CD4-positive, alpha-beta T cell (primary cell): Measurements from ENCODE around the gene ADCY2. TPM values are rescaled to one million over a fixed set of nuclear protein-coding genes. Genes with fewer than 3 reads are reported as not detected.

Experiments
- ATAC-seq: fragments of 200-7000 bp; cut with Tn5 transposase; one replicate; pipeline ENCODE4 v1.10.0; 2022; ENCODE audit warnings: mild to moderate bottlenecking; ENCODE audit not compliant: poor library complexity
- CTCF ChIA-PET: fragments of 350-600 bp; sonication (Branson Sonifier 250); formaldehyde crosslinking; loops from one replicate; lab custom pipeline; 2021; ENCODE audit warnings: antibody characterized with exemption, inconsistent platforms; lab: Charles Lee
- POLR2A ChIA-PET: fragments of 350-600 bp; sonication (Branson Sonifier 250); formaldehyde crosslinking; loops from one replicate; lab custom pipeline; 2021; ENCODE audit warnings: antibody characterized with exemption, inconsistent platforms; lab: Charles Lee
- DNase-seq, 14 experiments: peaks; one replicate each; pipeline ENCODE4 v3.0.0-alpha.2; 2013 to 2020; ENCODE audit warnings: mixed read lengths in 2 of 14
- H3K27ac ChIP-seq, 2 donors: one replicate each; pipeline versions ENCODE4 v1.5.1 to v1.7.0; 2013; ENCODE audit warnings: low read length in 2 of 2, low read depth in 1 of 2, mild to moderate bottlenecking in 1 of 2
- H3K27me3 ChIP-seq, 2 experiments: 1 replicate in 1 of 2; 2 replicates in 1 of 2; pipeline versions ENCODE4 v1.6.1 to v1.7.0; 2013; ENCODE audit warnings: low read length in 2 of 2, control low read depth in 1 of 2, mild to moderate bottlenecking in 1 of 2, moderate library complexity in 1 of 2; ENCODE audit not compliant: insufficient read depth in 2 of 2, control insufficient read depth in 1 of 2
- H3K36me3 ChIP-seq: one replicate; pipeline ENCODE4 v1.6.1; 2013; ENCODE audit warnings: low read length, control low read depth; ENCODE audit not compliant: insufficient read depth
- H3K4me1 ChIP-seq: one replicate; pipeline ENCODE4 v1.6.1; 2013; ENCODE audit warnings: low read length, control low read depth; ENCODE audit not compliant: insufficient read depth
- H3K4me3 ChIP-seq: one replicate; pipeline ENCODE4 v1.5.1; 2013; ENCODE audit warnings: mild to moderate bottlenecking, low read length, moderate library complexity
- H3K9me3 ChIP-seq, 2 experiments: 1 replicate in 1 of 2; 2 replicates in 1 of 2; pipeline versions ENCODE4 v1.6.1 to v1.7.0; 2013; ENCODE audit warnings: low read length in 2 of 2, mild to moderate bottlenecking in 2 of 2, control low read depth in 1 of 2, moderate library complexity in 1 of 2; ENCODE audit not compliant: control insufficient read depth in 1 of 2, insufficient read depth in 1 of 2
- H3K27ac Mint-ChIP-seq: one replicate; pipeline ENCODE4 v1.8.0; 2020; ENCODE audit warnings: mixed read lengths
- H3K27me3 Mint-ChIP-seq: one replicate; pipeline ENCODE4 v1.8.0; 2021; ENCODE audit warnings: mixed read lengths
- H3K36me3 Mint-ChIP-seq: one replicate; pipeline ENCODE4 v1.8.0; 2021; ENCODE audit warnings: low read depth, mixed read lengths
- H3K4me1 Mint-ChIP-seq: one replicate; pipeline ENCODE4 v1.8.0; 2021; ENCODE audit warnings: low read depth, mixed read lengths
- H3K4me3 Mint-ChIP-seq: one replicate; pipeline ENCODE4 v1.8.0; 2020; ENCODE audit warnings: mild to moderate bottlenecking, mixed read lengths
- H3K9me3 Mint-ChIP-seq: one replicate; pipeline ENCODE4 v1.8.0; 2020; ENCODE audit warnings: mixed read lengths
- CTCF ChIP-seq: fragments of 200-600 bp; IDR thresholded peaks from one replicate; pipeline ENCODE4 v1.8.0; 2022; ENCODE audit warnings: antibody characterized with exemption, mild to moderate bottlenecking
- intact Hi-C, 2 experiments: fragments of 100-400 bp; cut with DNase I in 1 of 2; cut with micrococcal nuclease in 1 of 2; formaldehyde crosslinking; loops; one replicate each; pipeline versions ENCODE4 v1.15.1 to v1.9.0; 2023 to 2025; cut with DNase I, micrococcal nuclease
- total RNA-seq, 174 experiments: library from RNA in 2 of 174; stranded (reverse) in 2 of 174; gene quantifications; one replicate each; pipeline ENCODE4 v1.2.3 and lab custom pipeline; 2021 to 2026

ADCY2 gene
- total RNA-seq, 2 experiments from 2014 or later: not detected

- Histone ChIP-seq H3K9me3 (peaks cover 0 to 10% of the 10 kb centered on the region in 2 experiments), H3K36me3 (no peaks in the 10 kb centered on the region), H3K4me1 (no peaks in the 10 kb centered on the region), H3K27me3 (no peaks in the 10 kb centered on the region), H3K27ac (no peak overlapping the region), H3K4me3 (no peak overlapping the region)
- Mint-ChIP-seq H3K4me1 (no peaks in the 10 kb centered on the region), H3K27ac (no peak overlapping the region), H3K4me3 (no peak overlapping the region), H3K36me3 (no peaks in the 10 kb centered on the region), H3K27me3 (no peaks in the 10 kb centered on the region), H3K9me3 (peaks cover 7% of the 10 kb centered on the region)
- CTCF ChIA-PET: no interaction called here
- DNase-seq (no peak), ATAC-seq (no peak)
- intact Hi-C loops: no loop called here
- POLR2A ChIA-PET: no interaction called here
- no peak for TF ChIP-seq CTCF
These were observed 233.6 kb downstream of the ADCY2 start for GRCh38 chr5:7629561-7629960.

- H3K27ac ChIP-seq: no peak overlapping the region
- DNase-seq (no peak), ATAC-seq (no peak)
- H3K36me3 ChIP-seq: no peaks in the 10 kb centered on the region
- H3K4me3 ChIP-seq: no peak overlapping the region
- H3K27ac Mint-ChIP-seq: no peak overlapping the region
- no peaks in the 10 kb centered on the region for H3K27me3 ChIP-seq
- H3K4me3 Mint-ChIP-seq: no peak overlapping the region
- ChIA-PET CTCF (no interaction called here), POLR2A (no interaction called here)
- peaks cover 10% of the 10 kb centered on the region for H3K27me3 Mint-ChIP-seq
- TF ChIP-seq CTCF: no peak
- intact Hi-C loops: no loop called here
- peaks cover 0 to 8% of the 10 kb centered on the region in 2 experiments for H3K9me3 ChIP-seq
- peaks cover 2% of the 10 kb centered on the region for H3K9me3 Mint-ChIP-seq
- H3K4me1 Mint-ChIP-seq: no peaks in the 10 kb centered on the region
- no peaks in the 10 kb centered on the region for H3K36me3 Mint-ChIP-seq
- no peaks in the 10 kb centered on the region for H3K4me1 ChIP-seq
These were observed 238.9 kb downstream of the ADCY2 start for GRCh38 chr5:7634837-7635236.

GRCh38 chr5:7638456-7638855 lies 242.5 kb downstream of the ADCY2 start:
- no peaks in the 10 kb centered on the region for H3K36me3 ChIP-seq

More at GRCh38 chr5:7638456-7638855, 242.5 kb downstream of the ADCY2 start:
- Histone ChIP-seq H3K4me1 (no peaks in the 10 kb centered on the region), H3K9me3 (peaks cover 3 to 5% of the 10 kb centered on the region in 2 experiments), H3K27ac (no peak overlapping the region), H3K27me3 (no peaks in the 10 kb centered on the region), H3K4me3 (no peak overlapping the region)
- POLR2A ChIA-PET: no interaction called here
- TF ChIP-seq CTCF: no peak
- H3K9me3 Mint-ChIP-seq: peaks cover 9% of the 10 kb centered on the region
- H3K36me3 Mint-ChIP-seq: no peaks in the 10 kb centered on the region
- ATAC-seq: no peak
- no peak overlapping the region for H3K27ac Mint-ChIP-seq
- intact Hi-C loops: no loop called here
- CTCF ChIA-PET: no interaction called here
- H3K4me3 Mint-ChIP-seq: no peak overlapping the region
- H3K27me3 Mint-ChIP-seq: peaks cover 10% of the 10 kb centered on the region
- H3K4me1 Mint-ChIP-seq: no peaks in the 10 kb centered on the region
- no peak for DNase-seq
